ENCODE results near the gene TNRC6C.
"Not testable (repeated sequence)": the region's sequence is repeated elsewhere in the genome, so short reads cannot be mapped to it uniquely, and the experiment has no call there.

TNRC6C gene

GRCh38 chr17:77963441-77963840 is 4.9 kb downstream of the TNRC6C start:
- DNase-seq (ENCODE audit: low read depth): peak; percentile 28

DNA sequence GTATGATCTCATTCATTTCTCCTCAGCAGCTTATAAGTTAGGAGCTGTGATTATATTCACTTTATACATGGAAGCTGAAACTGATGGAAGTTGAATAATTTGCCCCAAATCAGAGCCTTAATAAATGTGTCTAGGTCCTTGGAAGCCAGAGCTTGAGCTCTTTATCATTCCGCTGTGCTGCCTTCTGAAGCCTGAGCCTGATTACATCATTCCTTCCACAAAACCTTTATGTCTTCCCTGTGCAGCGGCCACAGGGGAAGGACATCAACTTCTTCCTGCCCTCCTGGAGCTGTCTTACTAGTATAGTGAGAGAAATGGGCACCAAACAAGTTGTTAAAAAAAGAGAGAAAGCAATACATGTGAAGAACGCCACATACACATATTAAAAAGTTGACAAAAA is 6.8 kb downstream of the TNRC6C start:
- no peak for DNase-seq (ENCODE audit: low read depth)

GRCh38 chr17:77966476-77966875 is 8.0 kb downstream of the TNRC6C start:
- no peak for DNase-seq (ENCODE audit: low read depth)

GRCh38 chr17:77968788-77969187 is 10.3 kb downstream of the TNRC6C start:
- DNase-seq (ENCODE audit: low read depth): no peak

DNA sequence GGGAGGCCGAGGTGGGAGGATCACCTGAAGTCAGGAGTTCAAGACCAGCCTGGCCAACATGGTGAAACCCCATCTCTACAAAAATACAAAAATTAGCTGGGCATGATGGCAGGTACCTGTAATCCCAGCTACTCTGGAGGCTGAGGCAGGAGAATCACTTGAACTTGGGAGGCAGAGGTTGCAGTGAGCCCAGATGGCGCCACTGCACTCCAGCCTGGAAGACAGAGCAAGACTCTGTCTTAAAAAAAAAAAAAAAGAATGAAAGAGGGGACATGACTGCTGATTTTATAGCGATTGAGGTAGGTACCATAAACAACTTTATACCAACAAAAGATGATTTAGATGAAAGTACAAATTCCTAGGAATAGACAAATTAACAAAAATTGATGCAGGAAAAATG is 13.8 kb downstream of the TNRC6C start:
- DNase-seq (ENCODE audit: low read depth): not testable (repeated sequence)

DNA sequence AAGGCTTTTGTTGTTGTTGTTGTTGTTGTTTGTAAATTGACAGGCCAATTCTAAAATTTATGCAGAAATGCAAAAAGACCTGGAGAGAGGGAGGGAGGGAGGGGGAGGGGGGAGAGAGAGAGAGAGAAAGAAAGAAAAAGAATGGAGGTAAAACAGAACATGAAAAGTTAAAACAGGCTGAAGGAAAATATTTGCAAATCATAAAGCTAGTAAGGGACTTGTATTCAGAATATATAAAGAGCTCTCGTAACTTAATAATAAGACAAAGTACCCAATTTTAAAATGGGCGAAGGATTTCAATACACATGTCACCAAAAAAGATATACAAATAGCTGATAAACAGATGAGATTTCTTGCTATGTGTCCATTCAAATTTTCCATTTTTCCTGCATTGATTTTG is 15.4 kb downstream of the TNRC6C start:
- DNase-seq (ENCODE audit: low read depth): no peak

DNA sequence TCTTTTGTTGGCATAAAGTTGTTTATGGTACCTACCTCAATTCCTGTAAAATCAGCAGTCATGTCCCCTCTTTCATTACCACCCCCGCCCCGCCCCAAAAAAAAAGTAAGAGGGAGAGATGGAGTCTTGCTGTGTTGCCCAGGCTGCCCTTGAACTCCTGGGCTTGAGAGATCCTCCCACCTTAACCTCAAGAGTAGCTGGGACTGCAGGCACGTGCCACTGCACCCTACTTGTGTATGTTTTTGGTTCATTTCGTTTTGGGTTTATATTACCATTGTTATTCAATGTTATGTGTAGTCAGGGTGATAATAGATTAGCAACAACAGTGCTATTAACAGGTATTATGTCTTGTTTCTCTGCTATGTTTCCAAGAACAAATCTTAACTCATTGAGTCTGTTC is 15.9 kb downstream of the TNRC6C start:
- DNase-seq (ENCODE audit: low read depth): no peak

GRCh38 chr17:77982430-77982829 is 23.9 kb downstream of the TNRC6C start:
- not testable (repeated sequence) for DNase-seq (ENCODE audit: low read depth)

DNA sequence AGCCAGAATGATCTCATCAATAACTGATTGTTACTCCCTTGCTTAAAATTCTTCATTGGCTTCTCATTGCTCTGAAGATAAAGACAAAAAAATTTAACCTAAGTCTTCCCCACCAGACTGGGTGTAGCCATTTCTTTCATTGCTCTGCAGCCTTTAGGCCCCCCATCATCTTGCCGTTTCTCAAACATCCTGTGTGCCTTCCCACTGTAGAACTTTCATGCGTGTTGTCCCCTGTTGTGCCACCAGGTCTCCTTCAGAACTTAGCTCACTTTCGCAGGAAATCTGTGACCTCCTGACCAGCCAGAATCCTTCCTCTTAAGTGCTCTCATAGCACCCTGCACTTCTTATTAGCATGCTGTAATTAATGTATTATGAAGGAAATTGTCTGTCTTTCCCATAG is 31.8 kb downstream of the TNRC6C start:
- DNase-seq (ENCODE audit: low read depth): no peak

DNA sequence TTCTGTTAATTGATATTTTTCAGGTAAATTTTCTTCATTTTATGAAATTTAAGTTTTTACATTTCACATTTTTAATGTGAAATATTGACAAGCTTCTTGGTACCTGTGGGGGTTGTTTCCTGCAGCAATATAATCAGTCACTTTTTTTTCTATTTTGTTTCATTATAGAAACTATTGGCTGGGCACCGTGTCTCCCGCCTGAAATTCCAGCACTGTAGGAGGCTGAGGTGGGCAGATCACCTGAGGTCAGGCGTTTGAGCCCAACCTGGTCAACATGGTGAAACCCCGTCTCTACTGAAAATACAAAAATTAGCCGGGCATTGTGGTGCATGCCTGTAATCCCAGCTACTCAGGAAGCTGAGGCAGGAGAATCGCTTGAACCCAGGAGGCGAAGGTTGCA is 35.2 kb downstream of the TNRC6C start:
- DNase-seq (ENCODE audit: low read depth): not testable (repeated sequence)

DNA sequence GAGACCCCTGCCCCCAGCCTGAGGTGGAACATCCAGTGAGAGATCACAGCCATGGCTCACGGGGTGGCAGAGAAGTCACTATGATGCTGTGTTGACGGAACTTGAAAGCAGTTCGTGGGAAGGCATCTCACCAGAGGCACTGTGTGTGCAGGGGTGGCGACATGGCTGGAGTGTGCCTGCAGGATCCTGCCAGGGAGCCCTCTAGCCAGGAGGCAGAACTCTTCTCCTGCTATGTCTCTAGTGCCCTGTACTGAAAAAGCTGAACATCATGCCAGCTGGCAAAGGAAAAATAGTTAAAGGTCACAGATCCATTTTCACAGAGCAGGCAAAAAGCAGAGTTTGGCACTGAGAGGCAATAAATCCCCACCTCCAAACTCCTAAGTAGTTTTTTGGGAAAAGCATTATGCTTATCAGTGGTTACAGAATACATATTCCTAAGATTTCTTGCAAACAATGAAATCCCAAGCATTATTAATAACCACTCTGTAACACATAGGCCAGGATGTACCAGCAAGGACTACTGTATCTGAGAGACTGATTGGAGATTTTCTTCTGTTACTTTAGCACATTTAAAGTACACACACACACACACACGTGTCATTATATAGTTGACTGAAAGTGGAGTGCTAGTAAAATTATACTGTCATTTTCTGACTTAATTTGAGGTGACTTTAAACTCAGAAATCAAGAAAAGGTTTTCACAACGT is 36.8 kb downstream of the TNRC6C start:
- DNase-seq (ENCODE audit: low read depth): no peak

- DNase-seq (ENCODE audit: low read depth): no peak
These were observed 37.8 kb downstream of the TNRC6C start for GRCh38 chr17:77996256-77996655.

DNA sequence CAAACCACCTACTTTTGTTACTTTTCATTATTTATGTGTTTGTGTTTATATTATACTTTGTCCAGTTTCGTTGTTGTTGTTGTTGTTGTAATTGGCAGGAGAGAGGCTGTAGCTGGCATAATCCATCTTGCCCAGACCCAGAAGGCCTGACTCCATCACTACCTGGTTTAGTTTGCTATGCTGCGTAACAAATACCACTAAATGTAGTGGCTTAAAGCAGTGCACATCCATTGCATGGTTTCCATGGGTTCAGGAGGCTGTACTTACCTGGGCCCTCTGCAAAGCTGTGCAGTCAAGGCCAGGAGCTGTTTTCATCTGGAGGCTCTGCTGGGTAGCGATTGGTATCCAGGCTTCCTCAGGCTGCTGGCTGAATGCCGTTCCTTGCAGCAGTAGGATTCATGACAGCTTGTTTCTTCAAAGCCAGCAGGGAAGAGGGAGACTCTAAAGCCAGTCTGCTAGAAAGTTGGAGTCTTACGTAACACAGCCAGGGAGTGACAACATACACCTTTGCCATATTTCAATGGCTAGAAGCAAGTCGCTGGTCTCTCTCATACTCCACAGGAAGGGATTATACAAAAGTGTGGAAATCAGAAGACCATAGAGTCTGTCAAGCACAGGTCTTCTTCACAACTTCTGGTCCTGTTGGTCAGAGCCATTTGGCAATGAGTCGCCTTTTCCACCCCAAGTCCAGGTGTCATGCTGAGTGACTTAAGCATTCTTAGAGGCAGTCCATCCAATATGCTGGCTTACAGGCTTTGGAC is 41.1 kb downstream of the TNRC6C start:
- DNase-seq (ENCODE audit: low read depth): peak; percentile 37

- DNase-seq (ENCODE audit: low read depth): peak; percentile 60
These were observed 41.8 kb downstream of the TNRC6C start for GRCh38 chr17:78000341-78000740.

- no peak for DNase-seq (ENCODE audit: low read depth)
These were observed 42.7 kb downstream of the TNRC6C start for GRCh38 chr17:78001182-78001581.

- no peak for DNase-seq (ENCODE audit: low read depth)
These were observed 43.1 kb downstream of the TNRC6C start for GRCh38 chr17:78001612-78002011.

GRCh38 chr17:78002166-78002565 is 43.7 kb downstream of the TNRC6C start:
- DNase-seq (ENCODE audit: low read depth): no peak

DNA sequence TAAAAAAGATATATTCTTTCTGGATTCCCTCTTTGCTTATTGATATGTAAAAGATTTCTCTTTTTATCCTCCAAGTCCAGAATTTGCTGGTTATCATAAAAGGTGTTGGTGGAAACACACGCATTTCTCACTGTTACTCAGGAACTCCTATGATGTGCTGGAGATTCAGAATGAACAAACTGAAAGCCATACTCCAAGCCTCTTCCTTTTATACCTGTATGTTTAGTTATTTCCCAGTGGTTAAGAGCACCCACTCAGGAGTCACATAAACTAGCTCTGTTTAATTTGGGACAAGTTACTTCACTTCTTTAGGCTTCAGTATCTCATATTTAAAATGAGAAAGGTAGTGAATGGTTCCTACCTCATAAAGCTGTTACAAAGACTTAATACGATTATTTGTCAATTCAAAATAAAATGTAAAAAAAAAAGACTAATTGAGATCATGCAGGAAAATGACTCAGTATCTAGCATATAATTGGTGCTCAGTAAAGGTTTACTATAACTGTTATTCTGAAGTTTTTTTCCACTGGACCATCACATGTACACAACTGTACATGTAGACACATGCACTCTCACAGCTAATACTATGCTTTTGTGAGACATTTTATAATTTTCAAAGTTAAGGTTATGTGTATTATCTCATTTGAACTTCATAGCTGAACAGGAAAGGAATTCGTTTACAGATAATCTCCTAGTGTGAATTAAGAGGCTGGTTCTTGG is 47.1 kb downstream of the TNRC6C start:
- no peak for DNase-seq (ENCODE audit: low read depth)

- DNase-seq (ENCODE audit: low read depth): no peak
These were observed 47.8 kb downstream of the TNRC6C start for GRCh38 chr17:78006338-78006737.

GRCh38 chr17:78007647-78008046 is 49.1 kb downstream of the TNRC6C start:
- DNase-seq (ENCODE audit: low read depth): no peak

DNA sequence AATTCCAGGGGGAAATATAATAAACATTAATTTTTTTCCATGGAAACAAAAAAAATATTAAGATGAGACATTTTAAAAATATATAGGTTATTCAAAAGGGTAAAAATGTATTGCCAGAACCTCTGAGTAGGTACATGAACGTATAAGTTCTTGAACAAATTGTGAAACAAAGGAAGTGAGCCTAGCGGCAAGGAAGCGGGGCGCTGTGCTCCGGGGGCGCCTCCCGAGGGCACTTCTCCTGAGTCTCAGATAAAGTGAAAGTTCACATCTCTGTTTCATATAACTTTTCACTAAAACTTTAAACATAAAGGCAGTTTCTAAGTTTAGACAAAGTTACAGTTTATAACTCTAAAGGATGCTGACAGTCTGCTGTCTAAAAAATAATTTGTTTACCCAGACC is 52.3 kb downstream of the TNRC6C start:
- no peak for DNase-seq (ENCODE audit: low read depth)

DNA sequence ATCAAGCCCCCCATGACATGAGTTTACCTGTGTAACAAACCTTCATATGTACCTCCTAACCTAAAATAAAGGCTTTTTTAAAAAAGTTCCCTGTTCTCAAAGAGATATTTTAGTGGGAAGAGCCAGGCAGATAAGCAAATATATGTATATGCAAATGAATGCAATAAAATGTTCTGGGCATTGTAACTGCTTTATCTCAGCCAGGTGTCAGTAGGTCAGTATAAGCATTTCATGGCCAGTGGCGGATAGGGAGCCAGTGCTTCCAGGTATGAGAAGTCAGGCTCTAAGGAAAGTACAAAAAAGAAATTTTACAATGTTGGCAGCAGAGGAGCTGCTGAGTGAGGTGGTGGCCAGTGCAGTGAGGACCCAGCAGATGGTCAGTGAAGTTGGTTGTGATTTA is 53.9 kb downstream of the TNRC6C start:
- DNase-seq (ENCODE audit: low read depth): no peak

All from ELR (cell line).